Activated CD8-positive, alpha-beta T cell treated with anti-CD3 and anti-CD28 coated beads for 36 hours (primary cell): ENCODE data around the gene TMEM9B. TPM values are rescaled to one million over a fixed set of nuclear protein-coding genes. Genes with fewer than 3 reads are reported as not detected.

Experiments used
- ATAC-seq: fragments of 200-7000 bp; cut with Tn5 transposase; one replicate; pipeline ENCODE4 v1.10.0; 2021; ENCODE audit warnings: mild to moderate bottlenecking, moderate library complexity
- CTCF ChIA-PET: fragments of 350-600 bp; sonication (Branson Sonifier 250); formaldehyde crosslinking; loops from one replicate; lab custom pipeline; 2021; ENCODE audit warnings: antibody characterized with exemption; lab: Charles Lee
- POLR2A ChIA-PET: fragments of 350-600 bp; sonication (Branson Sonifier 250); formaldehyde crosslinking; loops from one replicate; lab custom pipeline; 2021; ENCODE audit warnings: antibody characterized with exemption; lab: Charles Lee
- DNase-seq: peaks from one replicate; pipeline ENCODE4 v3.0.0-alpha.2; 2020
- H3K27ac Mint-ChIP-seq: one replicate; pipeline ENCODE4 v1.8.0; 2021; ENCODE audit warnings: mild to moderate bottlenecking, mixed read lengths
- H3K27me3 Mint-ChIP-seq: one replicate; pipeline ENCODE4 v1.8.0; 2021; ENCODE audit warnings: mixed read lengths
- H3K36me3 Mint-ChIP-seq: one replicate; pipeline ENCODE4 v1.8.0; 2021; ENCODE audit warnings: low read depth, mixed read lengths
- H3K4me1 Mint-ChIP-seq: one replicate; pipeline ENCODE4 v1.8.0; 2021; ENCODE audit warnings: low read depth, mixed read lengths
- H3K4me3 Mint-ChIP-seq: one replicate; pipeline ENCODE4 v1.8.0; 2021; ENCODE audit warnings: mild to moderate bottlenecking, moderate library complexity, mixed read lengths
- H3K9me3 Mint-ChIP-seq: one replicate; pipeline ENCODE4 v1.8.0; 2021; ENCODE audit warnings: mixed read lengths
- CTCF ChIP-seq: fragments of 200-600 bp; IDR thresholded peaks from one replicate; pipeline ENCODE4 v1.8.0; 2022; ENCODE audit warnings: antibody characterized with exemption, mild to moderate bottlenecking
- intact Hi-C: fragments of 100-400 bp; cut with micrococcal nuclease; formaldehyde crosslinking; loops from one replicate; pipeline ENCODE4 v1.10.0; 2022
- total RNA-seq, 2 experiments: library from RNA; stranded (reverse); gene quantifications; one replicate each; pipeline ENCODE4 v1.2.3, GENCODE V29; 2021

TMEM9B gene
- total RNA-seq, 2 experiments from 2014 or later = 14.6 to 16.3 TPM

- H3K4me3 Mint-ChIP-seq = no peak overlapping the region
- H3K4me1 Mint-ChIP-seq = peaks cover 26% of the 10 kb centered on the region
- H3K27me3 Mint-ChIP-seq = peaks cover 41% of the 10 kb centered on the region
- ATAC-seq = peak; percentile 93
- no peak overlapping the region for H3K27ac Mint-ChIP-seq
- H3K36me3 Mint-ChIP-seq = no peaks in the 10 kb centered on the region
- TF ChIP-seq CTCF = no peak
- intact Hi-C loops = no loop called here
- ChIA-PET POLR2A (no interaction called here), CTCF (no interaction called here)
- DNase-seq = peak; percentile 77
- no peaks in the 10 kb centered on the region for H3K9me3 Mint-ChIP-seq
Observed at GRCh38 chr11:9001736-9002135, 37.5 kb upstream of the TMEM9B start.

DNA sequence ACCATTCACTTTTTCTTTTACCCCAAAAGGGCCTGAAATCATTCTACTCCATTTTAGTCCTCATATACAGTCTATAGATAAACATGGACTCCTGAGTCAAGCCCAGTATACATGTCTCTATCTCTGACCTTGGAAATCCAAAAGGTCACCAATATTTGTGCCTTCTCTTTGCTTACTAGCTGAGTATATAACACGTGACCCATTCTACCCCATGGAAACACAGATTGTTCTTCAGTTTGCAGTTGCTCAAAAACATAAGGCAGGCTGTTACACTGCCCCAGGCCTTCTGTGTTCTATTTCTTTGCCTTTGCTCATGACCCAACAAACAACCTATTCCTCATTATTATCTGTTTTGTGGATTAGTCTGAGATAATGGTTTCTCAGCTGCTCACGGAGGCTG is 33.8 kb upstream of the TMEM9B start:
- intact Hi-C loops = no loop called here
- no peak overlapping the region for H3K4me3 Mint-ChIP-seq
- H3K27me3 Mint-ChIP-seq = peaks cover 31% of the 10 kb centered on the region
- no peaks in the 10 kb centered on the region for H3K36me3 Mint-ChIP-seq
- ChIA-PET CTCF (interaction anchor here (1.0 to 1.6 kb wide), 3 partner anchors 12 to 140 kb away, joined by 3 to 5 read pairs (median 4); no protein-coding TSS in a partner anchor), POLR2A (interaction anchor here (1.5 kb wide), 1 partner anchor 33 kb away, joined by 3 read pairs; the partner anchor contains the start of gene TMEM9B)
- no peak for ATAC-seq
- H3K27ac Mint-ChIP-seq = no peak overlapping the region
- DNase-seq = no peak
- peaks cover 17% of the 10 kb centered on the region for H3K4me1 Mint-ChIP-seq
- no peak for TF ChIP-seq CTCF
- H3K9me3 Mint-ChIP-seq = no peaks in the 10 kb centered on the region

GRCh38 chr11:8997451-8997850 is 33.2 kb upstream of the TMEM9B start:
- no peaks in the 10 kb centered on the region for H3K36me3 Mint-ChIP-seq
- no peak for TF ChIP-seq CTCF
- H3K4me1 Mint-ChIP-seq = peaks cover 12% of the 10 kb centered on the region
- no peak overlapping the region for H3K4me3 Mint-ChIP-seq
- intact Hi-C loops = no loop called here
- no peak for DNase-seq
- ATAC-seq = no peak
- peaks cover 28% of the 10 kb centered on the region for H3K27me3 Mint-ChIP-seq
- POLR2A ChIA-PET = interaction anchor here (1.5 kb wide), 1 partner anchor 33 kb away, joined by 3 read pairs; the partner anchor contains the start of gene TMEM9B
- H3K9me3 Mint-ChIP-seq = no peaks in the 10 kb centered on the region
- CTCF ChIA-PET = interaction anchor here (1.0 to 1.6 kb wide), 2 partner anchors 12 to 18 kb away, joined by 3 to 5 read pairs; no protein-coding TSS in a partner anchor
- no peak overlapping the region for H3K27ac Mint-ChIP-seq

DNA sequence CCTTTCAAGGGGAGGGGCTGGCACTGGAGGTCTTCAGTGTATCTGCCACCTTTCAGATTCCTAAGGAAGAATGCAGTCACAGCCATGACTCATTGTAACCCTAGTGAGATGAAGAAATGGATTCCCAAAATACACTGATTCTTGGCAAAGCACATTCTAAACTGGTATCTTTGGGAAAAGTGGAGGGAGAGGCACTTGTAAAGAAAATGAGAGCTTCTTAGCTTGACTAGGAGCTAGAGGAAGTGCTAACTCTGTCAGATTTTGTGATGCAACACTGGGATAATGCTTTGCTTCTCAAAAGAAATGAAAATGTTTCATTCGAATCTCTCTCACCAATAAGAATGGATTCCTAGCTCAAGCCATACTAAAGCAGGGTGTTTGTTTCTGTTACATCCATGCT is 25.2 kb upstream of the TMEM9B start:
- H3K9me3 Mint-ChIP-seq = no peaks in the 10 kb centered on the region
- CTCF ChIA-PET = no interaction called here
- intact Hi-C loops = no loop called here
- peaks cover 11% of the 10 kb centered on the region for H3K27me3 Mint-ChIP-seq
- H3K4me3 Mint-ChIP-seq = no peak overlapping the region
- TF ChIP-seq CTCF = no peak
- no peak overlapping the region for H3K27ac Mint-ChIP-seq
- no peaks in the 10 kb centered on the region for H3K4me1 Mint-ChIP-seq
- no peaks in the 10 kb centered on the region for H3K36me3 Mint-ChIP-seq
- POLR2A ChIA-PET = no interaction called here
- DNase-seq (no peak), ATAC-seq (no peak)

DNA sequence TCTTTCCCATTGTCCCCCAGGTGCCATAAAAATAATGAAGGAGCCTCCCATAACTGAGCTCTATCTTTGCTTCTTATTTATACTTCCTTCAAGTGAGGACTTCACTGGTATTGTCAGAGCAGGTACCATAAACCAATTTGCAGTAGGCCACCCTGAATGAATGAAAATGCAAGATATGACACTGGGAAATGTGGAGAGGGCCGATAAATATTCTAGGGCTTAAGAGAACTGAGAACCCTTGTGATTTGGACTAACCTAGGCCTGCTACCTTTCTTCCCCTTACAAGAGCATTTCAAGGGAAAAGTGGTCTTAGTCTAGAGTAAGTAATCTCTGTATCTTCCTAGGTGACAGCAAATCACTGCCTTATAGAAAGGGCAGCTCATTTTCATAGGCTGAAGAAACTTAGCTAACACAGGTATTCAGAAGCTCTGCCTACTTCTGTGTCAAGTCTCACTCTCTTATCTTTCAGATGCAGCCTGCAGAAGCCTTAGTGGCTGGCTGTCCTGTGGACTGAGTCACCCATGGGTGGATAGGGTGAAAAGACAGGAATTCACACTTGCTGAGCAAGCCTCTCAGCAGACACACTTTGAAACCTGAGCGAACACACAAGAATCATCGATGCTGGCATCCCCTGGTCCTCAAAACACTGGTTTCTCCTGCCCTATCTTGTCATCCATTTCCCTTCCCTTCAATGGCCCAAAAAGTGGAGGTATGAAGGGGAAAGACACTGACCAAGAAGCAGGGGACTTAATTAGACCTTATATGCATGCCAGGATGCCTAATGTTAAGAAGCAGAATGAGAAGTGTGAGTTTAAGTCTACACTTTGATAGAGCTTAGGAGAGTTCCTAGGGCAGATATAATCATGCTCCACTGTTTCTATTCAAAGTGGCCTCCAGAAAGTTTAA is 24.3 kb upstream of the TMEM9B start:
- Mint-ChIP-seq H3K27ac (no peak overlapping the region), H3K9me3 (no peaks in the 10 kb centered on the region), H3K4me1 (no peaks in the 10 kb centered on the region), H3K27me3 (peaks cover 11% of the 10 kb centered on the region), H3K4me3 (no peak overlapping the region), H3K36me3 (no peaks in the 10 kb centered on the region)
- CTCF ChIA-PET = interaction anchor here (0.6 kb wide), 1 partner anchor 75 kb away, joined by 4 read pairs; no protein-coding TSS in a partner anchor
- DNase-seq (no peak), ATAC-seq (no peak)
- TF ChIP-seq CTCF = no peak
- POLR2A ChIA-PET = interaction anchor here (1.3 kb wide), 1 partner anchor 17 kb away, joined by 4 read pairs; no protein-coding TSS in a partner anchor
- intact Hi-C loops = no loop called here
